Measurements from ENCODE around the gene PRR23E.

The PRR23E gene

DNA sequence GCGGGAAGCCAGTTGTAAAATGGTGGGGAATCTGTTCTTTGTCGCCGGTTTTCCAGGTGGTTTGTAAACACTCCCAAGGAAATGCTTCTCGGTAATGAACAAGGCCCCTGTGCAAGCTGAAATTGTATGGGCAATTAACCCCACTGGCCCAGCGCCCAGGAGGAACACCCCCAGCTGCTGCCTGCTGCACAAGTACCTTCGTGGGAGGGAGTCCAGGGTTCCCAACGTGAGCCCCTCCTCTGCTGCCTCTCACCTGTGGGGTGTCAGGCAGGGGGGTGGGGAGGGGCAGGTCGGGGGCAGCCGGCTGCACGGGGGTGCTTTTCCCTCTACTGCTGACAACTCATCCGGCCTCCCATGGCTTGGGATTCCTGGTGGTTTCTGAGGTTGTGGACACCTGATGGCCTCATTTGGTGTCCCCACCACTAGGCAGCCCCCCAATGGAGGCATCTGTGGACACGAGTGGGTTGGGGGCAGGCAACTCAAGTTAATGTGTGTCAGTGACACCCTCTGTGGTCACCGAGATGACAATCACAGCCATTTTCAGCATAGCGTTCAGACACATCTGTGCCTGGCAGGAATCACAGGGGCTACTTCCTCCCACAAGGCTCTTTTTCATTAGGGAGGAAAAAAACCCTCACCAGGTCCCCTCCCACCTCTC, 35.6 kb upstream of the PRR23E start:
- no peak for DNase-seq
- no peak overlapping the region for H2BK5ac ChIP-seq (ENCODE audit: low read depth, low read length, poor library complexity, severe bottlenecking)

GRCh38 chr3:127158614-127159229, 34.2 kb upstream of the PRR23E start:
- Histone ChIP-seq H3K9ac (ENCODE audit: low read length) (no peak overlapping the region), H3K4me1 (ENCODE audit: control insufficient read depth, insufficient read depth, low read depth, low read length) (no peaks in the 10 kb centered on the region), H2BK15ac (ENCODE audit: low read depth, poor library complexity, severe bottlenecking) (no peak overlapping the region), H3K79me1 (replicated peaks; ENCODE audit: low read length, poor library complexity, severe bottlenecking) (no peaks in the 10 kb centered on the region), H3K4me2 (ENCODE audit: low read length, poor library complexity, severe bottlenecking) (no peak overlapping the region), H2BK5ac (ENCODE audit: low read depth, low read length, poor library complexity, severe bottlenecking) (no peak overlapping the region), H4K8ac (ENCODE audit: low read length) (no peak overlapping the region), H3K27ac (ENCODE audit: low read length, poor library complexity, severe bottlenecking) (no peak overlapping the region), H3K4me3 (ENCODE audit: insufficient read depth in 1 of 2, low read depth in 1 of 2, low read length in 2 of 2) (no peak overlapping the region), H3K14ac (ENCODE audit: low read length in 2 of 2) (no peak overlapping the region), H3K23ac (ENCODE audit: low read length in 2 of 2) (no peak overlapping the region), H3K27me3 (ENCODE audit: control insufficient read depth in 1 of 2, insufficient read depth in 1 of 2, low read length in 2 of 2) (peaks cover 19 to 75% of the 10 kb centered on the region in 2 experiments), H2AFZ (ENCODE audit: low read depth, low read length) (no peak overlapping the region), H2BK12ac (ENCODE audit: low read length in 2 of 2) (no peak overlapping the region), H4K91ac (ENCODE audit: low read length) (no peak overlapping the region), H2AK5ac (ENCODE audit: low read length, severe bottlenecking) (no peak overlapping the region), H3K9me3 (ENCODE audit: control insufficient read depth, low read length) (no peaks in the 10 kb centered on the region), H2BK120ac (ENCODE audit: low read depth, low read length) (no peak overlapping the region), H3K4ac (ENCODE audit: low read depth in 1 of 2, low read length in 2 of 2) (no peak overlapping the region), H3K18ac (ENCODE audit: low read depth in 1 of 2, low read length in 2 of 2) (no peak overlapping the region), H3K36me3 (ENCODE audit: control insufficient read depth in 1 of 2, insufficient read depth in 2 of 2, low read depth in 1 of 2, low read length in 2 of 2) (no peaks in the 10 kb centered on the region)
- 42% methylated on average over 10 of the region's 10 CpGs for WGBS
- DNase-seq: peak; percentile 4

More for the DNA sequence above, 35.6 kb upstream of the PRR23E start:
- H3K9ac ChIP-seq (ENCODE audit: low read length): no peak overlapping the region
- H3K23ac ChIP-seq (ENCODE audit: low read length in 2 of 2): no peak overlapping the region
- H3K14ac ChIP-seq (ENCODE audit: low read length in 2 of 2): no peak overlapping the region
- H3K79me1 ChIP-seq (replicated peaks; ENCODE audit: low read length, poor library complexity, severe bottlenecking): no peaks in the 10 kb centered on the region
- H4K8ac ChIP-seq (ENCODE audit: low read length): no peak overlapping the region
- no peak overlapping the region for H2AK5ac ChIP-seq (ENCODE audit: low read length, severe bottlenecking)
- H2BK120ac ChIP-seq (ENCODE audit: low read depth, low read length): no peak overlapping the region
- no peak overlapping the region for H3K4ac ChIP-seq (ENCODE audit: low read depth in 1 of 2, low read length in 2 of 2)
- no peak overlapping the region for H3K4me2 ChIP-seq (ENCODE audit: low read length, poor library complexity, severe bottlenecking)
- H3K18ac ChIP-seq (ENCODE audit: low read depth in 1 of 2, low read length in 2 of 2): no peak overlapping the region
- H4K91ac ChIP-seq (ENCODE audit: low read length): no peak overlapping the region
- H3K36me3 ChIP-seq (ENCODE audit: control insufficient read depth in 1 of 2, insufficient read depth in 2 of 2, low read depth in 1 of 2, low read length in 2 of 2): no peaks in the 10 kb centered on the region
- WGBS: 56% methylated on average over 11 of the region's 14 CpGs
- H3K27me3 ChIP-seq (ENCODE audit: control insufficient read depth in 1 of 2, insufficient read depth in 1 of 2, low read length in 2 of 2): peaks cover 19 to 64% of the 10 kb centered on the region in 2 experiments
- H3K4me3 ChIP-seq (ENCODE audit: insufficient read depth in 1 of 2, low read depth in 1 of 2, low read length in 2 of 2): no peak overlapping the region
- no peak overlapping the region for H3K27ac ChIP-seq (ENCODE audit: low read length, poor library complexity, severe bottlenecking)
- H2AFZ ChIP-seq (ENCODE audit: low read depth, low read length): no peak overlapping the region
- no peaks in the 10 kb centered on the region for H3K9me3 ChIP-seq (ENCODE audit: control insufficient read depth, low read length)
- no peaks in the 10 kb centered on the region for H3K4me1 ChIP-seq (ENCODE audit: control insufficient read depth, insufficient read depth, low read depth, low read length)
- H2BK12ac ChIP-seq (ENCODE audit: low read length in 2 of 2): no peak overlapping the region
- H2BK15ac ChIP-seq (ENCODE audit: low read depth, poor library complexity, severe bottlenecking): no peak overlapping the region

DNA sequence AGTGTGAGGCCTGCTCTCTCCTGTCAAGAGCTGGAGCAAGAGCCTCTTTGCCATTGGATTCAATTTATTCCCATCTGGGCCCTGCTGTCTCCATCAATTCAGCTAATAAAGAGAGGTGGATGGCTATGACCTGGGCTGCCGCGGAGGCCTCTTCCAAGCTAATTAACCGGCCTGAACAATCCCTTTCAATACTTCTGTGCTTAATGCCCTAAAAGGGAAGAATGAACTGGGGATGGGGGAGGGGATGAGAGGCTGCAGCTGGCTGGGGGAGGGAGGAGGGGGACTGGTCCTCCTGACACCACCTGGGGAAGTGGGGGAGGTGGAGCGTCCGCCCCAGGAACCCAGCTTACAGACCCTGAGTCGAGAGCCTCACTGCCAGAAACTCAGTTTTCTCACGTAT, 33.4 kb upstream of the PRR23E start:
- no peak for DNase-seq
- H3K18ac ChIP-seq (ENCODE audit: low read depth in 1 of 2, low read length in 2 of 2): no peak overlapping the region
- H3K4me2 ChIP-seq (ENCODE audit: low read length, poor library complexity, severe bottlenecking): no peak overlapping the region
- H2BK120ac ChIP-seq (ENCODE audit: low read depth, low read length): no peak overlapping the region
- H3K9ac ChIP-seq (ENCODE audit: low read length): no peak overlapping the region
- peaks cover 19 to 79% of the 10 kb centered on the region in 2 experiments for H3K27me3 ChIP-seq (ENCODE audit: control insufficient read depth in 1 of 2, insufficient read depth in 1 of 2, low read length in 2 of 2)
- H3K36me3 ChIP-seq (ENCODE audit: control insufficient read depth in 1 of 2, insufficient read depth in 2 of 2, low read depth in 1 of 2, low read length in 2 of 2): no peaks in the 10 kb centered on the region
- H3K4ac ChIP-seq (ENCODE audit: low read depth in 1 of 2, low read length in 2 of 2): no peak overlapping the region
- no peak overlapping the region for H2BK5ac ChIP-seq (ENCODE audit: low read depth, low read length, poor library complexity, severe bottlenecking)
- H3K9me3 ChIP-seq (ENCODE audit: control insufficient read depth, low read length): no peaks in the 10 kb centered on the region
- WGBS: 77% methylated on average over 4 of the region's 7 CpGs
- no peak overlapping the region for H3K27ac ChIP-seq (ENCODE audit: low read length, poor library complexity, severe bottlenecking)
- H4K91ac ChIP-seq (ENCODE audit: low read length): no peak overlapping the region
- H2BK12ac ChIP-seq (ENCODE audit: low read length in 2 of 2): no peak overlapping the region
- H4K8ac ChIP-seq (ENCODE audit: low read length): no peak overlapping the region
- H2BK15ac ChIP-seq (ENCODE audit: low read depth, poor library complexity, severe bottlenecking): no peak overlapping the region
- H3K4me1 ChIP-seq (ENCODE audit: control insufficient read depth, insufficient read depth, low read depth, low read length): no peaks in the 10 kb centered on the region
- no peaks in the 10 kb centered on the region for H3K79me1 ChIP-seq (replicated peaks; ENCODE audit: low read length, poor library complexity, severe bottlenecking)
- no peak overlapping the region for H3K4me3 ChIP-seq (ENCODE audit: insufficient read depth in 1 of 2, low read depth in 1 of 2, low read length in 2 of 2)
- H3K14ac ChIP-seq (ENCODE audit: low read length in 2 of 2): no peak overlapping the region
- H2AK5ac ChIP-seq (ENCODE audit: low read length, severe bottlenecking): no peak overlapping the region
- H2AFZ ChIP-seq (ENCODE audit: low read depth, low read length): no peak overlapping the region
- H3K23ac ChIP-seq (ENCODE audit: low read length in 2 of 2): no peak overlapping the region

DNA sequence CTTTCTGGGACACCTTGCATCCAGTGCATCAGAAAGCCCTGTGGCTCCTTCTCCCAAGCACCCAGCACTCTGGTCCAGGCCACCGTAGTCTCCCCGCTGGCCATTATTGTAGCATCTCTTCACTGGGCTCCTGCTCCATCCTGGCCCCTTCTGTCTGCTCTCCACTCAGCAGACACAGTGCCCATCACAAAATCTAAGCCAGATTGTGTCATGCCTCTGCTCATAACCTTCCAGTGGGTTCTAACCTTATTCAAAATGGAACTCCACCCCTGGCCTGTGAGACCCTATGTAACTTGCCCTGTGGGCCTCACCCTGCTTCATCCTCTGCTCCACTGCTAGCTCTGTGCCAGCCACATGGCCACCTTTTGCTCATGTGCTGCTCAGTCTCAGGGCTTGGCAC, 31.7 kb upstream of the PRR23E start:
- H2BK5ac ChIP-seq (ENCODE audit: low read depth, low read length, poor library complexity, severe bottlenecking): no peak overlapping the region
- no peak overlapping the region for H3K9ac ChIP-seq (ENCODE audit: low read length)
- no peaks in the 10 kb centered on the region for H3K36me3 ChIP-seq (ENCODE audit: control insufficient read depth in 1 of 2, insufficient read depth in 2 of 2, low read depth in 1 of 2, low read length in 2 of 2)
- peaks cover 19 to 83% of the 10 kb centered on the region in 2 experiments for H3K27me3 ChIP-seq (ENCODE audit: control insufficient read depth in 1 of 2, insufficient read depth in 1 of 2, low read length in 2 of 2)
- H3K4ac ChIP-seq (ENCODE audit: low read depth in 1 of 2, low read length in 2 of 2): no peak overlapping the region
- no peak overlapping the region for H3K23ac ChIP-seq (ENCODE audit: low read length in 2 of 2)
- H3K4me2 ChIP-seq (ENCODE audit: low read length, poor library complexity, severe bottlenecking): no peak overlapping the region
- H2BK15ac ChIP-seq (ENCODE audit: low read depth, poor library complexity, severe bottlenecking): no peak overlapping the region
- H3K4me3 ChIP-seq (ENCODE audit: insufficient read depth in 1 of 2, low read depth in 1 of 2, low read length in 2 of 2): no peak overlapping the region
- no peak for DNase-seq
- H3K9me3 ChIP-seq (ENCODE audit: control insufficient read depth, low read length): no peaks in the 10 kb centered on the region
- WGBS: 95% methylated on average over 2 of the region's 2 CpGs
- no peak overlapping the region for H2AFZ ChIP-seq (ENCODE audit: low read depth, low read length)
- H3K4me1 ChIP-seq (ENCODE audit: control insufficient read depth, insufficient read depth, low read depth, low read length): no peaks in the 10 kb centered on the region
- H4K8ac ChIP-seq (ENCODE audit: low read length): no peak overlapping the region
- H3K27ac ChIP-seq (ENCODE audit: low read length, poor library complexity, severe bottlenecking): no peak overlapping the region
- no peak overlapping the region for H3K18ac ChIP-seq (ENCODE audit: low read depth in 1 of 2, low read length in 2 of 2)
- no peak overlapping the region for H3K14ac ChIP-seq (ENCODE audit: low read length in 2 of 2)
- no peak overlapping the region for H2BK12ac ChIP-seq (ENCODE audit: low read length in 2 of 2)
- no peak overlapping the region for H2BK120ac ChIP-seq (ENCODE audit: low read depth, low read length)
- H4K91ac ChIP-seq (ENCODE audit: low read length): no peak overlapping the region
- no peaks in the 10 kb centered on the region for H3K79me1 ChIP-seq (replicated peaks; ENCODE audit: low read length, poor library complexity, severe bottlenecking)
- no peak overlapping the region for H2AK5ac ChIP-seq (ENCODE audit: low read length, severe bottlenecking)

Data from mesenchymal stem cell (in vitro differentiated cells and primary cell).